ENCODE results near the gene ACO2. TPM values are rescaled to one million over a fixed set of nuclear protein-coding genes. Genes with fewer than 3 reads are reported as not detected.

Gene ACO2
- total and polyA plus RNA-seq, 2 of the 13 experiments (the other 11 are each of a cell fraction or from before 2014, with no cell fraction given), result 19.2 to 45.6 TPM

DNA sequence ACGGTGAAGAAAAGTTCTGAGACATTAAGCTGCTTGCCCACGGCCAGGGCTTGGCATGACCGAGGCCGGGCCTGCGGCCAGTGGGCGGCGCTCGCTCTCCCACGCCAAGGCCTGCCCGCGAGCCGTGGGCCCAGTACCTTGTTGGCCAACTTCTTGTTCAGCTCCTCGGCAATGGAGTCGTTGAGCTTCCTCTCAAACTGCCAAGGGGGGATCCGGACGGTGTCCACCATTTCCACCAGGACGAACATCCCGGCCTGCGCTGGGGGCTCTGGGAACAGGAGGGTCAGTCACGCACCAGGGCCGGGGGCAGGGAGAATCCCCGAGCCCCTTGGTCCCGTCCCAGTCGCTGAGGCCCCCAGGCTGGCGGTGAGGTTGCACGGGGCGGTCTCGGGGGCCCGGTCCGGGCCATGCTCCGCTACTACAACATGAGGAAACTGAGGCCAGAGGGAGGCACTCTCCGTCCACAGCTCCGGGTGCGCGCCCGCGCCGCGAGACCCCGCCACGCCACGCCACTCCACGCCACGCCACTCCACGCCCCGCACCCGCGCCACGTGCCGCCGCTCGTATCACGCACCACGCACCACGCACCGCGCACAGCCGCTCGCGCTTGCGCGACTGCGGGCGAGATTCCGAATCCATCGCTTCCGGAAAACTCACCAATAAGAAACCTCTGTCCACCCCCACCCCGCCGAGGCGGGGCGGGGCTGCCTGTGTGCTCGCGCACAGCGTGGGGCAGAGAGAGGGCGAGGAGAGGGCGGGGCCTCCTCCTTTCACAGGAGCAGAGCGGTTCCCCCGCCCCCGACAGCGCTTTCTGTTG lies 75.1 kb downstream of the ACO2 start, which contains the start of gene POLR3H (continued):
- TF ChIP-seq, protein P1, sequence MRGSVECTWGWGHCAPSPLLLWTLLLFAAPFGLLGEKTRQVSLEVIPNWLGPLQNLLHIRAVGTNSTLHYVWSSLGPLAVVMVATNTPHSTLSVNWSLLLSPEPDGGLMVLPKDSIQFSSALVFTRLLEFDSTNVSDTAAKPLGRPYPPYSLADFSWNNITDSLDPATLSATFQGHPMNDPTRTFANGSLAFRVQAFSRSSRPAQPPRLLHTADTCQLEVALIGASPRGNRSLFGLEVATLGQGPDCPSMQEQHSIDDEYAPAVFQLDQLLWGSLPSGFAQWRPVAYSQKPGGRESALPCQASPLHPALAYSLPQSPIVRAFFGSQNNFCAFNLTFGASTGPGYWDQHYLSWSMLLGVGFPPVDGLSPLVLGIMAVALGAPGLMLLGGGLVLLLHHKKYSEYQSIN (CRISPR knock-in tag; IDR thresholded peaks at IDR 0.05; ENCODE audit: borderline replicate concordance), result no peak
- TF ChIP-seq ZNF10 (CRISPR knock-in tag; IDR thresholded peaks at IDR 0.05; ENCODE audit: borderline replicate concordance, low read depth), result no peak
- no peak for TF ChIP-seq SRSF9 (IDR thresholded peaks at IDR 0.05; ENCODE audit: borderline replicate concordance, insufficient read depth, low read depth, low read length, poor library complexity, severe bottlenecking)
- TF ChIP-seq SNAPC5 (CRISPR knock-in tag; IDR thresholded peaks at IDR 0.05; ENCODE audit: borderline replicate concordance), result no peak
- no peak for TF ChIP-seq ZNF207 (IDR thresholded peaks at IDR 0.05; ENCODE audit: borderline replicate concordance)
- peak; percentile 89 for TF ChIP-seq KDM2A (CRISPR knock-in tag; IDR thresholded peaks at IDR 0.05; ENCODE audit: borderline replicate concordance, low read depth)
- no peak for TF ChIP-seq ZMAT5 (CRISPR knock-in tag; IDR thresholded peaks at IDR 0.05; ENCODE audit: borderline replicate concordance, low read depth)
- no peak; the same call in 1 of the 2 replicates for TF ChIP-seq ZZZ3 (CRISPR knock-in tag; IDR thresholded peaks at IDR 0.05; ENCODE audit: borderline replicate concordance)
- 0 out of 2 replicates have a peak, but pooled peaks have one; percentile 47 for TF ChIP-seq ETV6 (CRISPR knock-in tag; conservative IDR thresholded peaks at IDR 0.05)
- TF ChIP-seq ZNF317 (CRISPR knock-in tag; IDR thresholded peaks at IDR 0.05), result no peak
- no peak; the same call in 1 of the 2 replicates for TF ChIP-seq ZSCAN20 (CRISPR knock-in tag; IDR thresholded peaks at IDR 0.05; ENCODE audit: borderline replicate concordance)
- TF ChIP-seq MNT (IDR thresholded peaks at IDR 0.05), result peak; percentile 69
- 0 out of 2 replicates have a peak, but pooled peaks have one; percentile 44 for TF ChIP-seq ZNF446 (CRISPR knock-in tag; IDR thresholded peaks at IDR 0.05)
- no peak for TF ChIP-seq RERE (CRISPR knock-in tag; IDR thresholded peaks at IDR 0.05; ENCODE audit: low read depth)
- TF ChIP-seq PITX1 (CRISPR knock-in tag; IDR thresholded peaks at IDR 0.05), result peak; percentile 49; the same call in 1 of the 2 replicates
- no peak for TF ChIP-seq ATAD3A (CRISPR knock-in tag; IDR thresholded peaks at IDR 0.05)
- TF ChIP-seq ZNF780A (CRISPR knock-in tag; IDR thresholded peaks at IDR 0.05), result 0 out of 2 replicates have a peak, but pooled peaks have one; percentile 57
- no peak for TF ChIP-seq NR3C1 (CRISPR knock-in tag; IDR thresholded peaks at IDR 0.05)
- no peak for TF ChIP-seq REXO4 (CRISPR knock-in tag; IDR thresholded peaks at IDR 0.05; ENCODE audit: borderline replicate concordance)
- TF ChIP-seq KLF13 (CRISPR knock-in tag; IDR thresholded peaks at IDR 0.05), result no peak

All from HepG2 (cell line).